Loucy (cell line): Measurements from ENCODE around the gene SNRNP70.

Source experiments
- CTCF ChIP-seq: fragments of 200-600 bp; sonication (generic); conservative IDR thresholded peaks from 2 replicates; pipeline ENCODE4 v1.5.1; 2014; ENCODE audit warnings: mild to moderate bottlenecking, antibody characterized with exemption, low read length
- EZH2phosphoT487 ChIP-seq: fragments of 200-600 bp; IDR thresholded peaks from 2 replicates; pipeline ENCODE4 v1.6.1; 2018; ENCODE audit warnings: antibody characterized with exemption, mild to moderate bottlenecking, moderate library complexity, borderline replicate concordance

GRCh38 chr19:49116544-49116943, 31.3 kb downstream of the SNRNP70 start:
- TF ChIP-seq CTCF (no peak), EZH2phosphoT487 (no peak)
